Osteoblast (primary cell): ENCODE results near the gene GMCL1. TPM values are rescaled to one million over a fixed set of nuclear protein-coding genes. Genes with fewer than 3 reads are reported as not detected.
"Not testable (repeated sequence)": the region's sequence is repeated elsewhere in the genome, so short reads cannot be mapped to it uniquely, and the experiment has no call there.

ENCODE experiments used
- DNase-seq: peaks from one replicate; pipeline ENCODE4 v3.0.0; 2011; ENCODE audit warnings: low spot score, mixed read lengths; ENCODE audit not compliant: insufficient read length; ENCODE audit errors: missing footprints
- H2AFZ ChIP-seq: 2 replicates; pipeline ENCODE4 v1.6.0; 2011; ENCODE audit warnings: mild to moderate bottlenecking, low read length
- H3K27ac ChIP-seq: 2 replicates; pipeline ENCODE4 v1.5.1; 2011; ENCODE audit warnings: mild to moderate bottlenecking, low read depth, low read length, moderate library complexity
- H3K27me3 ChIP-seq: 2 replicates; pipeline ENCODE4 v1.6.0; 2012; ENCODE audit warnings: mild to moderate bottlenecking, control low read depth, inconsistent platforms, low read length, moderate library complexity; ENCODE audit not compliant: insufficient read depth
- H3K36me3 ChIP-seq: 2 replicates; pipeline ENCODE4 v1.5.1; 2011; ENCODE audit warnings: mild to moderate bottlenecking, low read length, control low read depth, moderate library complexity; ENCODE audit not compliant: insufficient read depth
- H3K4me1 ChIP-seq: 2 replicates; pipeline ENCODE4 v1.5.1; 2011; ENCODE audit warnings: mild to moderate bottlenecking, low read length, control low read depth, moderate library complexity; ENCODE audit not compliant: insufficient read depth
- H3K4me2 ChIP-seq: 2 replicates; pipeline ENCODE4 v1.6.0; 2011; ENCODE audit warnings: mild to moderate bottlenecking, low read length; ENCODE audit not compliant: insufficient read depth
- H3K4me3 ChIP-seq: fragments of 200-600 bp; sonication (generic); 3 replicates; pipeline ENCODE4 v1.5.1; 2012; ENCODE audit warnings: mild to moderate bottlenecking, low read length, inconsistent platforms; ENCODE audit not compliant: insufficient read depth
- H3K79me2 ChIP-seq: 2 replicates; pipeline ENCODE4 v1.6.0; 2012; ENCODE audit warnings: mild to moderate bottlenecking, low read length, control low read depth, inconsistent platforms; ENCODE audit not compliant: insufficient read depth
- H3K9me3 ChIP-seq: 2 replicates; pipeline ENCODE4 v1.5.1; 2011; ENCODE audit warnings: low read depth, low read length, control low read depth
- H4K20me1 ChIP-seq: 2 replicates; pipeline ENCODE4 v1.6.0; 2012; ENCODE audit warnings: mild to moderate bottlenecking, low read length, control low read depth; ENCODE audit not compliant: insufficient read depth
- CTCF ChIP-seq: IDR thresholded peaks from 2 replicates; pipeline ENCODE4 v1.5.1; 2011; ENCODE audit warnings: mild to moderate bottlenecking, low read depth, low read length, moderate library complexity; ENCODE audit errors: extremely low read depth
- total RNA-seq: library from RNA; depleted of rRNA; stranded (reverse); fragments of >200 nt; gene quantifications from 2 replicates; pipeline ENCODE4 v1.2.3, GENCODE V29; 2012

The GMCL1 gene
- total RNA-seq, 1 donor, result 8.7 TPM

GRCh38 chr2:69797836-69798289, 31.6 kb upstream of the GMCL1 start:
- no peaks in the 10 kb centered on the region for H4K20me1 ChIP-seq
- no peaks in the 10 kb centered on the region for H3K36me3 ChIP-seq
- H3K4me1 ChIP-seq, result peaks cover 16% of the 10 kb centered on the region
- no peak for TF ChIP-seq CTCF
- no peaks in the 10 kb centered on the region for H3K9me3 ChIP-seq
- H2AFZ ChIP-seq, result no peak overlapping the region
- H3K27ac ChIP-seq, result peak overlapping the region; percentile 78
- peak overlapping the region; percentile 81 for H3K4me2 ChIP-seq
- H3K4me3 ChIP-seq, result peak overlapping the region; percentile 66
- H3K27me3 ChIP-seq, result no peaks in the 10 kb centered on the region
- no peak for DNase-seq
- H3K79me2 ChIP-seq, result no peaks in the 10 kb centered on the region

- no peaks in the 10 kb centered on the region for H4K20me1 ChIP-seq
- H3K27me3 ChIP-seq, result no peaks in the 10 kb centered on the region
- H3K4me1 ChIP-seq, result peaks cover 16% of the 10 kb centered on the region
- DNase-seq, result peak; percentile 27
- peak overlapping the region; percentile 81 for H3K4me2 ChIP-seq
- H3K9me3 ChIP-seq, result no peaks in the 10 kb centered on the region
- H3K36me3 ChIP-seq, result no peaks in the 10 kb centered on the region
- H3K4me3 ChIP-seq, result peak overlapping the region; percentile 66
- TF ChIP-seq CTCF, result no peak
- H2AFZ ChIP-seq, result peak overlapping the region; percentile 60
- no peaks in the 10 kb centered on the region for H3K79me2 ChIP-seq
- H3K27ac ChIP-seq, result peak overlapping the region; percentile 78
Observed at GRCh38 chr2:69798290-69798908, 31.1 kb upstream of the GMCL1 start.

GRCh38 chr2:69798909-69799526, 30.4 kb upstream of the GMCL1 start:
- TF ChIP-seq CTCF, result no peak
- Histone ChIP-seq H3K4me1 (peaks cover 16% of the 10 kb centered on the region), H3K27ac (peak overlapping the region; percentile 78), H3K4me3 (peak overlapping the region; percentile 66), H3K79me2 (no peaks in the 10 kb centered on the region), H3K27me3 (no peaks in the 10 kb centered on the region), H2AFZ (peak overlapping the region; percentile 60), H3K9me3 (no peaks in the 10 kb centered on the region), H3K36me3 (no peaks in the 10 kb centered on the region), H3K4me2 (peak overlapping the region; percentile 81), H4K20me1 (no peaks in the 10 kb centered on the region)
- DNase-seq, result peak; percentile 77

- Histone ChIP-seq H3K4me3 (no peak overlapping the region), H2AFZ (no peak overlapping the region), H3K79me2 (no peaks in the 10 kb centered on the region), H3K27ac (no peak overlapping the region), H3K9me3 (no peaks in the 10 kb centered on the region), H3K4me2 (no peak overlapping the region), H3K4me1 (peaks cover 16% of the 10 kb centered on the region), H4K20me1 (no peaks in the 10 kb centered on the region), H3K27me3 (no peaks in the 10 kb centered on the region), H3K36me3 (peaks cover 8% of the 10 kb centered on the region)
- TF ChIP-seq CTCF, result no peak
- DNase-seq, result no peak
Observed at GRCh38 chr2:69801745-69802290, 27.6 kb upstream of the GMCL1 start.

- DNase-seq, H3K4me3 ChIP-seq: not testable (repeated sequence)
- peaks cover 13% of the 10 kb centered on the region for H3K4me1 ChIP-seq
Observed at GRCh38 chr2:69802781-69803367, 26.6 kb upstream of the GMCL1 start.

More at GRCh38 chr2:69802781-69803367, 26.6 kb upstream of the GMCL1 start:
- H3K36me3 ChIP-seq, result peaks cover 15% of the 10 kb centered on the region
- H3K4me2 ChIP-seq, H3K79me2 ChIP-seq, H4K20me1 ChIP-seq, H2AFZ ChIP-seq, H3K9me3 ChIP-seq, H3K27me3 ChIP-seq, H3K27ac ChIP-seq: not testable (repeated sequence)
